Midbrain (tissue), 1 donor: ENCODE measurements around the gene NUP37.
A peak's percentile ranks its signal among the peaks of the same experiment; 100 is the strongest.
"Not testable (repeated sequence)": the region's sequence is repeated elsewhere in the genome, so short reads cannot be mapped to it uniquely, and the experiment has no call there.

Experiments used
- DNase-seq: peaks from one replicate; lab custom pipeline; 2025; lab: John Stamatoyannopoulos, UW

Gene NUP37

GRCh38 chr12:102119674-102120563 is at the start of gene NUP37, which contains the start of gene PARPBP:
NUP37 (minus strand) TSS chr12:102120114; CDS start chr12:102118518, 1,596 bp downstream.
PARPBP (plus strand) TSS chr12:102120183; CDS start chr12:102123889, 3,706 bp downstream.
- peak; percentile 92 for DNase-seq

GRCh38 chr12:102167821-102168604 is 48.1 kb upstream of the NUP37 start:
- DNase-seq = no peak

GRCh38 chr12:102163383-102163782 is 43.5 kb upstream of the NUP37 start:
- DNase-seq = no peak

GRCh38 chr12:102155206-102155605 is 35.3 kb upstream of the NUP37 start:
- DNase-seq = not testable (repeated sequence)

GRCh38 chr12:102147062-102147587 is 27.2 kb upstream of the NUP37 start:
- DNase-seq = not testable (repeated sequence)

- DNase-seq = no peak
Measured at GRCh38 chr12:102144221-102144620, 24.3 kb upstream of the NUP37 start.

- not testable (repeated sequence) for DNase-seq
Measured at GRCh38 chr12:102142866-102143373, 23.0 kb upstream of the NUP37 start.

GRCh38 chr12:102137619-102138018 is 17.7 kb upstream of the NUP37 start:
- DNase-seq = not testable (repeated sequence)

GRCh38 chr12:102131442-102131841 is 11.5 kb upstream of the NUP37 start:
- not testable (repeated sequence) for DNase-seq

- DNase-seq = not testable (repeated sequence)
Measured at GRCh38 chr12:102130720-102131119, 10.8 kb upstream of the NUP37 start.

- DNase-seq = not testable (repeated sequence)
Measured at GRCh38 chr12:102121328-102121727, 1.4 kb upstream of the NUP37 start.

- DNase-seq = no peak
Measured at GRCh38 chr12:102120886-102121285, 972 bp upstream of the NUP37 start.

- DNase-seq = no peak
Measured at GRCh38 chr12:102120564-102120873, 605 bp upstream of the NUP37 start.

- no peak for DNase-seq
Measured at GRCh38 chr12:102118874-102119273, 1.0 kb downstream of the NUP37 start.

GRCh38 chr12:102116392-102116791 is 3.5 kb downstream of the NUP37 start:
- DNase-seq = no peak

- DNase-seq = no peak
Measured at GRCh38 chr12:102114212-102114611, 5.7 kb downstream of the NUP37 start.

- no peak for DNase-seq
Measured at GRCh38 chr12:102110782-102111181, 9.1 kb downstream of the NUP37 start.

GRCh38 chr12:102107970-102108369 is 11.9 kb downstream of the NUP37 start:
- no peak for DNase-seq

- DNase-seq = no peak
Measured at GRCh38 chr12:102106905-102107304, 13.0 kb downstream of the NUP37 start.

- DNase-seq = no peak
Measured at GRCh38 chr12:102096855-102097254, 23.1 kb downstream of the NUP37 start.

- DNase-seq = peak; percentile 5
Measured at GRCh38 chr12:102095677-102096263, 24.1 kb downstream of the NUP37 start.

- no peak for DNase-seq
Measured at GRCh38 chr12:102093319-102093718, 26.6 kb downstream of the NUP37 start.
